Fibroblast of upper back skin (primary cell): Measurements from ENCODE around the gene DCAF5.
"Not testable (repeated sequence)": the region's sequence is repeated elsewhere in the genome, so short reads cannot be mapped to it uniquely, and the experiment has no call there.

Source experiments
- DNase-seq: peaks from one replicate; pipeline ENCODE4 v3.0.0-alpha.2; 2013

The DCAF5 gene, protein sequence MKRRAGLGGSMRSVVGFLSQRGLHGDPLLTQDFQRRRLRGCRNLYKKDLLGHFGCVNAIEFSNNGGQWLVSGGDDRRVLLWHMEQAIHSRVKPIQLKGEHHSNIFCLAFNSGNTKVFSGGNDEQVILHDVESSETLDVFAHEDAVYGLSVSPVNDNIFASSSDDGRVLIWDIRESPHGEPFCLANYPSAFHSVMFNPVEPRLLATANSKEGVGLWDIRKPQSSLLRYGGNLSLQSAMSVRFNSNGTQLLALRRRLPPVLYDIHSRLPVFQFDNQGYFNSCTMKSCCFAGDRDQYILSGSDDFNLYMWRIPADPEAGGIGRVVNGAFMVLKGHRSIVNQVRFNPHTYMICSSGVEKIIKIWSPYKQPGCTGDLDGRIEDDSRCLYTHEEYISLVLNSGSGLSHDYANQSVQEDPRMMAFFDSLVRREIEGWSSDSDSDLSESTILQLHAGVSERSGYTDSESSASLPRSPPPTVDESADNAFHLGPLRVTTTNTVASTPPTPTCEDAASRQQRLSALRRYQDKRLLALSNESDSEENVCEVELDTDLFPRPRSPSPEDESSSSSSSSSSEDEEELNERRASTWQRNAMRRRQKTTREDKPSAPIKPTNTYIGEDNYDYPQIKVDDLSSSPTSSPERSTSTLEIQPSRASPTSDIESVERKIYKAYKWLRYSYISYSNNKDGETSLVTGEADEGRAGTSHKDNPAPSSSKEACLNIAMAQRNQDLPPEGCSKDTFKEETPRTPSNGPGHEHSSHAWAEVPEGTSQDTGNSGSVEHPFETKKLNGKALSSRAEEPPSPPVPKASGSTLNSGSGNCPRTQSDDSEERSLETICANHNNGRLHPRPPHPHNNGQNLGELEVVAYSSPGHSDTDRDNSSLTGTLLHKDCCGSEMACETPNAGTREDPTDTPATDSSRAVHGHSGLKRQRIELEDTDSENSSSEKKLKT

DNA sequence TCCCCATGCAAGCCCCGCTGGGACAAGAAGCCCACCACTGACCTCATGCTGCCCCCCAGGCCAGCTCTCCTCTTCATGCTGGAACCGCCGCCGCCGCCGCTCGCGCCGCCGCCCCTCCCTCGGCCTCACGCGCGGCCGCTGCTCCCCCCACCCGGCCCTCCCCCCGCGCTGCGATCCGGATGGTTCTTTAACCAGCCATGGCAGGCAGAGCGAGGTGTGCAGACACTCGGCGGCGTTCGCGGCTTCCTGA, at the start of gene DCAF5:
Gene DCAF5, minus strand, starts transcription at position 218 of the 250 bp plus-strand sequence. Its CDS starts 141 bp downstream, at position 77.
- no peak for DNase-seq

DNA sequence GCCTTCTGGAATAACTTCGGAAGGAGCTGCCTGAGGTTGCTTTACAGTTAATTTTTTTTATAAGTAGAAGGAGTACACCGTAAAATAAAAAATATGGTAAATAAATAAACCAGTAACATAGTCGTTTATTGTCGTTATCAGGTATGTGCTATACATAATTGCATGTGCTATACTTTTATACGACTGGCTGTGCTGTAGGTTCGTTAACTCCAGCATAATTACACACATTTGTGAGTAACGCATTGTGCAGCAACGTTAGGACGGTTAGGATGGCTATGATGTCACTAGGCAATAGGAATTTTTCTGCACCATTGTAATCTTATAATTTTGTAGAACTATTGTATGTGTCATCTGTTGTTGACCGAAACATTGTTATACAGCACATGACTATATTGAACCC, 46.9 kb upstream of the DCAF5 start:
- DNase-seq, result no peak

DNA sequence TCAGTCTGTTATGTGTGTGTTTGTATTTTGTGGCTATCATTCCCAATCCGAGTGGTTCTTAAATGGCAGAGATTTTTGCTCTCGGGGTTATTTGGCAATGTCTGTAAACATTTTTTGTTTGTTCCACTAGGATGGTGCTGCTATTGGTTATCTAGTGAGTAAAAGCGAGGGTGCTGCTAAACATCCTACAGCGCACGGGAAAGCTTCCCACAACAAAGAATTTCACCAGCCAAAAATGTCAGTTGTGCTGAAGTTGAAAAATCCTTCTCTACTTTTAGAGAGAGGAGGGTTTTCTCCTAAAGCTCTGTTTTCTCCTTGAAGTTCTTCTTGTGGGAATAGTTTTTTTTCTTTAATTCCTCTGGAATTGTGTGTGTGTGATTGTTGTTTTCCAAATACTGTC, 40.8 kb upstream of the DCAF5 start:
- DNase-seq, result no peak

DNA sequence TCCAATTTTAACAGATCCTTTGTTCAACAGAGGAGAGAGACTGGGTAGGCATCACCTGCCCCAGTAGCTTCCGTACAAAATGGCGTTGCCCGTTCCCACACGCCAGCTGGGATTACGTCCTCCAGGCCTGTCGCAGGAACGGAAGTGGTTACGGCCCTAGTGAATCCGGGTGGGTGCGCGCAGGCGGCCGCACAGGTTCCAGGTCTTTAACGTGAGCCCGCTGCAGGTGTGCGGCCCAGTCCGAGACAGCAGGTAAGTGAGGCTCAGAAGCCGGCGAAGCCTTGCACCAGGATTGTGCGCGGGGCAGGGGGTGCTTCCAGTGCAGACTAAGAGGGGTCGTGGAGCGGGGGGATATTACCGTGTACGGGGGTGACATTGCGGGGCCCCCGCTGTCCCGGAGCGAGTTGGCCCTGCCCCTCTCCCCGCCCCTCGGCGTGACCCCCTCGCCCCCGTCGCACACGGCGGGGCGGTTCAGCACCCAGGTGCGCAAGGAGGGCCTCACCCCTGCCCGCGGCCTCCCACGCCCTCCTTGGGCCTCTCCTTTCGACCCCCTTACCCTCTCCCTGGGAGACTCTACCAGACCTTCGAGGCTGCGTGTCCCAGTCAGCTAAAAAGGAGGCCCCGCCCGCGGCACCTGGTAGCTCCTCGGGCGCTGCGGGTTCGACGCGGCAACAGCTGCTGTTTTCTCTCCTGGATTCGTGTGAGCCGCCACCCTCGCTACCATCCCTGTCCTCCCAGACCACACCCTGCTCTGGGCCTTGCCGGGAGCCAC, 38.6 kb upstream of the DCAF5 start, which contains the start of gene EXD2:
Gene EXD2, plus strand, starts transcription at position 159 of the 772 bp plus-strand sequence. CDS start 17,973 bp downstream, outside the sequence.
- DNase-seq, result peak; percentile 80

DNA sequence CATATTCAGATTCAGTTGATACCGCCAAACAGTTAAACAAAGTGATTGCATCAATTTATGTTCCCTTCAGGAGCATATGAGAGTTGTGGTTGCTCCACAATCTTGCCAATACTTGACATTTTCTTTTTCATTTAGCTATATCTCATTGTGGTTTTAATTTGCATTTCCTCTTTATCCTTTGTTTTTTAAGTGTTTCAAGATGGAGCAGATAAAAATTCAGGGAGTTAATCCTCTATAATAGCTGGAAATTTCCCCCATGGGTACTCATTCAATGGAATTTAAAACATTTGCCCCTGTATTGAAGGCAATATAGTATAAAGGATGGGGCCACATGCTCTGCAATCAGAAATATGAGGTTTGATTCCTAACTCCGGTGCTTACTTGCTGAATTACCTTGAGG, 37.3 kb upstream of the DCAF5 start:
- peak; percentile 33 for DNase-seq

DNA sequence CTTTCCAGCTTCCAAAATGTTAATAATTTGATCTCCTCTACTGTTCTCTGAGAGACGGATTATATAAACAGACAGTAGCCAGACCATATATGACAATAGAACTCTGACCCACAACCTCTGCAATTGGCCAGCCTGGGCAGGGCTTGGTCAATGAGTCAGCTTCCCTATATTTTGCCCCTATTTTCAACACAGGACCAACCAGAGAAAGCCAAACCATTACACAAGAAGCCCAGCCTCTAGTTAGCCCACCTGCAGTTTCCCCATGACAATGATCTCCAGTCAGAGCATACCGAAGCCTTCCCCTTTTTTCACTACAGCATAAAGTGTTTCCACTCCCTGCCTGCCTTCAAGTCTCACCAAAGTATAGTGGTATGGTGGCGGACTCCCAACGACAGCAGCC, 30.8 kb upstream of the DCAF5 start:
- no peak for DNase-seq

DNA sequence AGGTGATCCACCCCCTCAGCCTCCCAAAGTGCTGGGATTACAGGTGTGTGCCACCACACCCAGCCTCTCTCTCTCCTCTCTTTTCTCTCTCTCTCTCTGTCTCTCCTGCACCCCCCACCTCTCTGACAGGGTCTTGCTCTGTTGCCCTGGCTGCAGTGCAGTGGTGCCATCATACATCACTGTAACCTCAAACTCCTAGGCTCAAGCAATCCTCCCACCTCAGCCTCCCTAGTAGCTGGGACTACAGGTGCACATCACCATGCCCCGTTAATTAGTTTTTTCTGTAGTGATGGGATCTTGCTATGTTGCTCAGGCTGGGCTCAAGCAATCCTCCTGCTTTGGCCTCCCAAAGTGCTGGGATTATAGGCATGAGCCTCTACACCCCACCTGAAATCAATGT, 29.7 kb upstream of the DCAF5 start:
- not testable (repeated sequence) for DNase-seq

DNA sequence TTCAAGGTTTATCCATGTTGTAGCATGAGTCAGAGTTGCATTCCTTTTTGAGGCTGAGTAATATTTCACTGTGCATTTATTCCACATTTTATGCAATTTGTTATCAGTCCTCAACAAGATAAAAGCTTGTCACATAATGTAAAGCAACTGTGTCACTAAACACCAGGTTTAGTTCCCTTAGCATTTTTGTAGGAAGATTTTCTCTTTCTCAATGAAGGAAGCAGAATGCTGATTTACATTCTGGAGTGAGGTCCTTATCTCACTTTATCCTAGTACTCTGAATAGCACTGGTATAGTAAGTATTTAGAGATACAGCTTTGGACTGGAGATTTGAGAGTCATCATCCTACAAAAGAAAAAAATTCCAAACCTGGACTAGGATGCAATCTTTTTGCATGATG, 28.6 kb upstream of the DCAF5 start:
- DNase-seq, result no peak

DNA sequence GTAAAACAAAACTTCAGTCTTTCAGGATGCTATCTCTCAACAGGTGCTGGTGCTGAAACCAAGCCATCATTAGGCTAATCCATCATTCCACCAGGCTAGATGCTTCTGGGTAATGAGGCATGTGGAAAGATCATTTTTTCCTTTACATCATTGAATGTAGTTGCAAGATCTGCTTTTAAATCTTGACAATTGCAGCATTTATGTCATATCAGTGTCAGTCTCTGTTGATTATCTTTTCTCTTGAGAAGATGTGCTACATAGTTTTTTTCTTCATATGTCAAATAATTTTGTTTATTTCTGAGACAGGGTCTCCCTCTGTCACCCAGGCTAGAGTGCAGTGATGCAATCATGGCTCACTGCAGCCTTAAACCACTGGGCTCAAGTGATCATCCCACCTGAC, 22.2 kb upstream of the DCAF5 start:
- DNase-seq, result no peak

DNA sequence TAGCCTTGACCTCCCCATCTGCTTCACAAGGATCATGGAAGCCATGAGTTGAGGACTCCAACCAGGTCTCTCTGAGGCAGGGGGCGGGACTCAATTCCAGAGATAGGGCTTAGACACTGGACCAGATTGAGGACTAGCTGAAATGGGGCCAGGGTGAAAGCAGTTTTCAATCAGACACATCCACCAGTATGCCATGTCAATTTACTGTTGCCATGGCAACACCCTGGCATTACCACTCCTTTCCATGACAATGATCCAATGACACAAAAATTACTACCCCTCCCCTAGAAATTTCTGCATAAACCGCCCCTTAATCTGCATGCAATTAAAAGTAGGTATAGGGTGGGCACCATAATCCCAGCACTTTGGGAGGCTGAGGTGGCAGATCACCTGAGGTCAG, 18.6 kb upstream of the DCAF5 start:
- no peak for DNase-seq

DNA sequence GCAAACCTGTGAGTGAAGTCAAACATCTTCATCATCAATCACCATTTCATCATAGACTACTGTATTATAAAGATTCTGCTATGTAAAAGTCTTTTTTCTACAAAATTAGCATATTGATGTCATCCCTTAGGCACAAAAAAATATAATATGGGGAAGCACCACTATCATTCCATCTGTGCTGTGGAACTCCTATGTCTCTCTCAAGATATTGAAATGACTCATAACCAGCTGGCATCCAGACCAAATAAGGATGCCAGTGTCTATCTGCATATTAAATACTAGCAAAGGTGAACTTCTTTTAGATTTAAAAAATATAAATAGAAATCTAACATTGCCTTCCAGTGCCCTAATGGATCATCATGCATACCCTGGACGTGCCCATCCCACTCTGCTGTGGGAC, 17.9 kb upstream of the DCAF5 start:
- DNase-seq, result peak; percentile 12

DNA sequence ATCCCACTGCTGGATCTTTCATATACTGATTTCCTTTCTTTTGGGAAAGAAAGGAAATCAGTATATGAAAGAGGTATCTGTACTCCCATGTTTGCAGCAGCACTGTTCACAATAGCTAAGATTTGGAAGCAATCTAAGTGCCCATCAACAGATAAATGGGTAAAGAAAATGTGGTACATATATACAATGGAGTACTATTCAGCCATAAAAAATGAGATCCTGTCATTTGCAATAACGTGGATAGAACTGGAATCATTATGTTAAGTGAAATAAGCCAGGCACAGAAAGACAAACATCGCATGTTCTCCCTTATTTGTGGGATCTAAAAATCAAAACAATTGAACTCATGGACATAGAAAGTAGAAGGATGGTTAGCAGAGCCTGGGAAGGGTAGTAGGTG, 12.9 kb upstream of the DCAF5 start:
- not testable (repeated sequence) for DNase-seq

DNA sequence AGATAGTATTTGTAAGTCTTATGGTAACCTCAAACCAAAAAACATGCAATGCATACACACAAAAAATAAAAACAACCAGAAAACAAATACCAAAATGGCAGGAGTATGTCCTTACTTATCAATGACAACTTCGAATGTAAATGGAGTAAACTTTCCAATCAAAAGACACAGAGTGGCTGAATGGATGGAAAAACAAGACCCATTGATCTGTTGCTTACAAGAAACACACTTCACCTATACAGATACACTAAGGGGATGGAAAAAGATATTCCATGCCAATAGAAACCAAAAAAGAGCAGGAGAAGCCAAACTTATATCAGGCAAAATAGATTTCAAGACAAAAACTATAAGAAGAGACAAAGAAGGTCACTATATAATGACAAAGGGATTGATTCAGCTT, 8.7 kb upstream of the DCAF5 start:
- no peak for DNase-seq

DNA sequence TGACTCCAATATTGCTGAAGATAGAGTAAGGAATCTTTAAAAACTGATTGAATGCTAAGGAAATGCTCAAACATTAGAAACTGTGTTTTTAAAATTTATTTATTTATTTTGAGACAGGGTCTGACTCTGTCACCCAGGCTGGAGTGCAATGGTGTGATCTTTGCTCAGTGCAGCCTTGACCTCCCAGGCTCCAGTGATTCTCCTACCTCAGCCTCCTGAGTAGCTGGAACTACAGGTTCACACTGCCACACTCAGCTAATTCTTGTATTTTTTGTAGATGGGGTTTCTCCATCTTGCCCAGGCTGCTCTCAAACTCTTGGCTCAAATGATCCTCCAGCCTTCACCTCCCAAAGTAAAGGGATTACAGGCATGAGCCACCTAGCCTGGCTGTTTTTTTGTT, 3.3 kb upstream of the DCAF5 start:
- DNase-seq, result no peak

DNA sequence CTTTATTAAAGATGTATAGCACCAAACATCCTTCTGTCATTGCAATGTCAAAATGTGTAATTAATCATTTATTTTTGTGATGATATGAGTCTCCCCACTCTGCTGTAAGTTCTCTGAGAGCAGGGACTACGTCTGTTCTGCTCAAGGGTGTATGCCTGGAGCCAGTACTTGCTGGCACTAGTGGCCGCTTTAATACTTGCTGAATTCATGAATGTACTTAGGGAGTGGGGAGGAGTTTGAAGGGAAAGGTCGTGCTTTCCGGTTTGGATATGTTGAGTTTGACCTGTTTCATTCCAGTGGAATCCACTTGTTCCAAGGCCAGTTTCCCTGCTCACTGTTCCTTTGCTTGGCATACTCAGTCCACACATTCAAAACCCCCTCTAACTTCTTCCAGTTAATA, 1.9 kb upstream of the DCAF5 start:
- no peak for DNase-seq

DNA sequence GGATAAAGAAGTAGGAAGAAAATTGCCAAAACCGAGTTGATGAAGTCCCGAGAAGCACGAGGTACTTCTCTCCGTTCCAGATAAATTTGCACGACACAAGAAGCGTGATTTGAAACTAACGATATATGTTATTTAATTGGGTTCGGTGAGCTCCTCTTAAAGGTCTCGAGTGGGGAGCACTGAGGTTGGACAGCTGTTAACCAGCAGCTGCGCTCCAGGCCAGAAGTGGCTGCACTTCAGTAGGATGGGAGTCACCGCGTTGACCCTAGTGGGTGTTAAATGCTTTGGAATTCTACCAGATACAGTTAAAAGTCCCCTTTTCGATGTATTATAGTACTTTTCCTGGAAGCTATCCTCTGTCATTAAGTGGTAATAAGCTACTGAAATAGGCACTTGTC, 953 bp upstream of the DCAF5 start:
- no peak for DNase-seq

DNA sequence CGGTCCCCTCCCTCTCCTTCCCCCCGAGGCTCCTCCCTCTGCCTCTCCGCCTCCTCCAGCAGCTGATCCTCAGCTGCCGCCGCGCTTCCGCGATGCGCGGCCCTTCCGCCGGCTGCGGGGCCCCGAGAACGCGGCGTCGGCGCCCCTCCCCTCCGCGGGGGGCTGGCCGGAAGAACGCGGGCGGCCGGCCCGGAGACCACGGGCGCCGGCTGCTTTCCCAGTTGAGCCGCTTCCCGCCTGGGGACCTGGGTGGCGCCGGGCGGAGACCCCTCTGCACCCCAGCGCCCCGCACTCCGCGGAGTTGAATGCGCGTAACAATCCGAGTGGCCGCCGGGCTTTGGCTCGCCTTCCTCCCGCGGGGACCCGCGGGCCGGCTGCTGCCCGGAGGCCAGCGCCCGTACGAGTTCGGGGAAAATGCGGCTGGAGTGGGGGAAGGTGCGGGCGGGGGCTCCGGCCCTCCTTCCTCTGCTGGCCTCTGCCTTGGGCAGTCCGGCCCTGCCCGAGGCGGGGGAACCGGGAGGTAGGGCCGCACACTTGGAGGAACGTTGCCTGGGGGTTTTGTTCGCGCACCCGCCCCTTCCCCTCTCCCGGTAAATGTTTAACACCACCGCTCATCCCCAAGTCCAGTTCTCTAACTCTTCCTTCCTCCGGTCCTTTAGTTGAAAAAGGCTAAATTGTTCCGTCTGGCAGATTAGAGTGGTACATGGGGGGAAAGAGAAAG, 393 bp upstream of the DCAF5 start:
- peak; percentile 93 for DNase-seq

DNA sequence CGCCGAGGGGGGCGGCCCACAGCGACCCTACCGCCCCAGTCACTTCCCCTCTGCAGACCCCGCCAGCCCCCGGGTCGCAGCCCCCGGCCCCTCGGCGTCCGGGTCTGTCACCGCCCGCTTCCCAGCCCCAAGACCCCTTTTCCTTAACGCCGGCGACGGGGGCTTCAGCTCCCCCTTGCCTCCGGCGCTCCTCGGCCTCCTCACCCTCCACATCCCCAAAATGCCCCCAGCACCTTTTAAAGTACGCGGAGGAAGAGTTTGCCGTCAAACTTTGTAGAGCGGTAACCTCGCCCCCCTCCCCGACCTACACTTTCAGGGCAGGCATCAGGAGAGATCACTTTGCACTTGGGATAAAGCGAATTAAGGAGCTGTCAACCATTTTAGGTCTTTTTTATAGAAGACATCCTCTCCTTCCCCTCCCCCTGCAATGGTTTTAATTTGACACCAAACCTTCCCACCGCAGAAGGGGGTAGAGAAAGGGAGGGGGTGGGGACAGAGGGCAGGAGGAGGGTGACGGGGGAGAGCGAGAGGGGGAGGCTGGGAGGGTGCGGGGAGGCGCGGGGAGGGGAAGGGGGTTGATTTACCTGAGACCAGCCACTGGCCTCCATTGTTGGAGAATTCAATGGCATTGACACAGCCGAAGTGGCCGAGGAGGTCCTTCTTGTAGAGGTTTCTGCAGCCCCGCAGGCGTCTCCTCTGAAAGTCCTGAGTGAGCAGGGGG, 578 bp downstream of the DCAF5 start:
- peak; percentile 51 for DNase-seq

DNA sequence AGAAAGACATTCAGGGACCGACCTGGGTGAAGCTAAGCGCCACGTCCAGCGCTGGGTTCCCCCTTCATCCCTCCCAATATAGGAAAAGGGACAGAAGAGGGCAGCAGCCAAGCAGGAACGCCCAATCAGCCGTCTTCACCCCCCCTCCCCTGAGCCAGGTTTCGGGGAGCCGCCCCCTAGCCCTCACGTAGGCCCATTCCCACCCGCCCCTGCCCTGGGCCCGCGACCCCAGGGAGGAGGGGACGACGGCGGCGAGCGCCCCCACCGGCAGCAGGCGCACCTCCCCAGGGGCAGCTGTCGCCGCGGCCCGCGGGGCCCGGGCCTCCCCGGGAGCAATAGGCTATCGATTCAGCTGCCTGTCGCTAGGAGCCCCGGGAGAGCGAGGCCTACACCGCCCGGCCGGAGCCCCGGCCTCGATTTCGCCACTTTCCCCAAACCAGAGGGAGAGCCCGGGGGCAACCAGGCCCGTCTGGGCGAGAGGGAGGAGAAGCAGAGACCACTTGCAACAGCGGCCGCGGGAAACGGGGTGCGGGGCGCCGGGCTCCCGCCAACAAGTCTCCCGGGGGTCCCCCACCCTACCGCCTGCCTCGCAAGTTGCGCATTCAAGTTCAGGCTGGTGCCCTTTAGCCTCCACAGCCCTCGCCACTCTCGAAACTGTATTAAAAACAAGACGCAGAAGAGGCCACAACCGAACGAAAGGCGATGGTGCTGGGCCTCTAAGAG, 1.3 kb downstream of the DCAF5 start:
- DNase-seq, result peak; percentile 59

DNA sequence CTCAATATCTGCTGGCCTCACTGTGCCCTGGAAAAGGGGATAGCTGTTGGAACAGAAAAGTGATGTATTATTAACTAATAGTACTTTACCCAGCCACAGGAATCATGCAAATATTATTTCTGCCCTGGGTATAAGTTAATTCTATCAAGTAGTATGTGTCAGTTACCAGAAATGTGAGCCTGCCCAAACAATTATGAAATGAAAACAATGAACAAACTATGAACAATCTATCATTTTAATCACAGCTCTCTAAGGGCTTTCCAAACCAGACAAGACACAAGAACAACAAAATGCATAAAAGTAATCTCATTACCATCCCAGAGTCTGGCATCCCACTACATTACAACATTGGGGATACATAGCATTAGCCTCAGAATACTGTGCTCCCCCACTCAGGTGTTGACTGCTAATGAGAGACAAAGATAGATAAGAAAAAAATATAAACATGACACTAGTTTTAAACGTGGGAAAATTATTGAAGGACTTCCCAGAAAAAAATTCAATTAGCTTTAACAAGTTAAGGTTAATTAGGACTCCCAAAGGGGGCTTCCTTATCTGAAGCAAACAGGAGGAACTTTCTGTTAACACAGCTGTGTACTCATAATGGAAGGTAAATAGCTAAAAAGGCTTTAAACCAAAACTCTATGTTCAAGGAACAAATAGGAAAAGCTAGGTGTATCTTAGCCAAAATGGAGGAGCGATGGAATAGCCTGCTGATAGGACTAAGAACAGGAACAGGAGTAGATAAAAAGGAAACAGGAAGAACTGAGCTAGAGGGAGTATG, 3.3 kb downstream of the DCAF5 start:
- DNase-seq, result no peak
